ENCODE results near the gene METTL17. TPM values are rescaled to one million over a fixed set of nuclear protein-coding genes. Genes with fewer than 3 reads are reported as not detected.

The METTL17 gene
- total RNA-seq, 4 donors from 2014 or later = 39.8 to 57.4 (median 41.7) TPM

DNA sequence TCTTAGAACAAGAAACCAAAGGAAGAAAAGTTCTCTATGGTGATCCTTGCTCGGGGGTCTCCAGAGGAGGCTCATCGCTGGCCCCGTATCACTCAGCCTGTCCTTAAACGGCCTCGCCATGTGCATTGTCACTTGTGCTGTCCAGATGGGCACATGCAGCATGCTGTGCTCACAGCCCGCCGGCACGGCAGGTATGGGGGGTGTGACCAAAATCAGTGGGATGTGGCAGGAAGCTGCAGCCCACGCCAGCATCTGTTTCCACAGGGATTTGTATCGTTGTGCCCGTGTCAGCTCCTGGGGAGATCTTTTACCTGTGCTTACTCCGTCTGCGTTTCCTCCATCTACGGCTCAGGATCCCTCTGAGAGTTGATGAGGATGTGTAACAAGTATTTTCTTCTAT, 6.7 kb downstream of the METTL17 start:
- no peak for DNase-seq (ENCODE audit: extremely low spot score)
- Histone ChIP-seq H3K27ac (replicated peaks in 1 of 4) (no peak overlapping the region), H3K36me3 (peaks cover 54 to 62% (median 57%) of the 10 kb centered on the region in 4 donors), H3K27me3 (no peaks in the 10 kb centered on the region), H3K9me3 (no peaks in the 10 kb centered on the region), H3K4me1 (peaks cover 5 to 10% (median 8%) of the 10 kb centered on the region in 4 donors), H3K4me3 (no peak overlapping the region)
- 87% methylated on average over 13 of the region's 14 CpGs for WGBS
- TF ChIP-seq, protein P1, sequence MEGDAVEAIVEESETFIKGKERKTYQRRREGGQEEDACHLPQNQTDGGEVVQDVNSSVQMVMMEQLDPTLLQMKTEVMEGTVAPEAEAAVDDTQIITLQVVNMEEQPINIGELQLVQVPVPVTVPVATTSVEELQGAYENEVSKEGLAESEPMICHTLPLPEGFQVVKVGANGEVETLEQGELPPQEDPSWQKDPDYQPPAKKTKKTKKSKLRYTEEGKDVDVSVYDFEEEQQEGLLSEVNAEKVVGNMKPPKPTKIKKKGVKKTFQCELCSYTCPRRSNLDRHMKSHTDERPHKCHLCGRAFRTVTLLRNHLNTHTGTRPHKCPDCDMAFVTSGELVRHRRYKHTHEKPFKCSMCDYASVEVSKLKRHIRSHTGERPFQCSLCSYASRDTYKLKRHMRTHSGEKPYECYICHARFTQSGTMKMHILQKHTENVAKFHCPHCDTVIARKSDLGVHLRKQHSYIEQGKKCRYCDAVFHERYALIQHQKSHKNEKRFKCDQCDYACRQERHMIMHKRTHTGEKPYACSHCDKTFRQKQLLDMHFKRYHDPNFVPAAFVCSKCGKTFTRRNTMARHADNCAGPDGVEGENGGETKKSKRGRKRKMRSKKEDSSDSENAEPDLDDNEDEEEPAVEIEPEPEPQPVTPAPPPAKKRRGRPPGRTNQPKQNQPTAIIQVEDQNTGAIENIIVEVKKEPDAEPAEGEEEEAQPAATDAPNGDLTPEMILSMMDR (IDR thresholded peaks at IDR 0.05) = no peak
- TF ChIP-seq POLR2AphosphoS5 (IDR thresholded peaks at IDR 0.05) = no peak
- no peak for TF ChIP-seq POLR2A (IDR thresholded peaks at IDR 0.05; ENCODE audit: low read depth)
- TF ChIP-seq EP300 (IDR thresholded peaks at IDR 0.05) = no peak
- intact Hi-C loops (cut with DNase I) = no loop called here

DNA sequence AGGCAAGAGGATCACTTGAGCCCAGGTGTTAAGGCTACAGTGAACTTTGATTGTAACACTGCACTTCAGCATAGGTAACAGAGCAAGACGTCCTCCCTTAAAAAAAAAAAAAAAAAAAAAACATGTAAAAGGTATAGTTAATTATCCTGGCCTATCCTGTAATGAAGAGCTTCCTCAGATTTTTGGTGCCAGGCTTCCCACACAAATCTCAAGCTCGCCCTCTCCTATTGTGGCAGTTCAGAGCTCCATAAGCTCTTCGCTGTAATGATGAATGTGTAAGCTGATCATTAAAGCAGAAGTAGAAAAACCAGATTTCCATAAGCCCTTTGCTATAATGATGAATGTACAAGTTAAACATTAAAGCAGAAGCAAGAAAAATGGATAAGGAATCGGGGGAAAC, 7.3 kb downstream of the METTL17 start:
- H3K27ac ChIP-seq (replicated peaks in 1 of 4) = no peak overlapping the region
- no peak overlapping the region for H3K4me3 ChIP-seq
- peaks cover 0 to 4% (median 2%) of the 10 kb centered on the region in 4 donors for H3K4me1 ChIP-seq
- TF ChIP-seq POLR2AphosphoS5 (IDR thresholded peaks at IDR 0.05) (no peak), POLR2A (IDR thresholded peaks at IDR 0.05; ENCODE audit: low read depth) (no peak), EP300 (IDR thresholded peaks at IDR 0.05) (no peak)
- TF ChIP-seq, protein P1 (IDR thresholded peaks at IDR 0.05) = no peak
- WGBS = 64% methylated on average over 4 of the region's 4 CpGs
- peaks cover 51 to 56% (median 54%) of the 10 kb centered on the region in 4 donors for H3K36me3 ChIP-seq
- no peak for DNase-seq (ENCODE audit: extremely low spot score)
- H3K27me3 ChIP-seq = no peaks in the 10 kb centered on the region
- no peaks in the 10 kb centered on the region for H3K9me3 ChIP-seq
- intact Hi-C loops (cut with DNase I) = no loop called here

GRCh38 chr14:20997564-20997963, 7.8 kb downstream of the METTL17 start:
- H3K4me1 ChIP-seq = no peaks in the 10 kb centered on the region
- WGBS = 78% methylated on average over 6 of the region's 6 CpGs
- no peak for TF ChIP-seq EP300 (IDR thresholded peaks at IDR 0.05)
- TF ChIP-seq, protein P1 (IDR thresholded peaks at IDR 0.05) = no peak
- no peak for TF ChIP-seq POLR2AphosphoS5 (IDR thresholded peaks at IDR 0.05)
- TF ChIP-seq POLR2A (IDR thresholded peaks at IDR 0.05; ENCODE audit: low read depth) = no peak
- H3K4me3 ChIP-seq = no peak overlapping the region
- no peak overlapping the region for H3K27ac ChIP-seq (replicated peaks in 1 of 4)
- no peak for DNase-seq (ENCODE audit: extremely low spot score)
- no peaks in the 10 kb centered on the region for H3K9me3 ChIP-seq
- no peaks in the 10 kb centered on the region for H3K27me3 ChIP-seq
- peaks cover 47 to 52% (median 50%) of the 10 kb centered on the region in 4 donors for H3K36me3 ChIP-seq
- intact Hi-C loops (cut with DNase I) = no loop called here

DNA sequence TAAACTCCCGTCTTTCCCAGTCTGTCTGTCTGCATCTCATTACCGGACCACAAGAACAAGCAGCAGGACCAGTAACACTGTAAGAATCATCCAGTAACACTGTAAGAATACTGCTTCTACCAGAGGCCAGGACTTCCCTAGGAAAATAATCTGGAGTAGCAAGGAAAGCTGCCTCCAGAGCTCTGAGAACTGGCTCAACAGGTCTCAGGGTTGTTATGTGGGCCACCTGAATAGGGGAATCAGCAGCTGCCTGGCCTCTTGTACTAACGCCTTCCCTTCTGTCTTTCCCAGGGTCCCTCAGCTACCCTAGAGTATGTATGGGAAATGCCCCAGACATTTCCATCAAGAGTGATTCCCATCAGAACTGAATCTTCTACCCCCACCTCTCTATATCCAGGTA, 8.4 kb downstream of the METTL17 start:
- Histone ChIP-seq H3K27me3 (no peaks in the 10 kb centered on the region), H3K36me3 (peaks cover 41 to 46% (median 44%) of the 10 kb centered on the region in 4 donors)
- intact Hi-C loops (cut with DNase I) = no loop called here

More for the DNA sequence above, 8.4 kb downstream of the METTL17 start:
- no peak for DNase-seq (ENCODE audit: extremely low spot score)
- H3K27ac ChIP-seq (replicated peaks in 1 of 4) = no peak overlapping the region
- TF ChIP-seq, protein P1 (IDR thresholded peaks at IDR 0.05) = no peak
- TF ChIP-seq EP300 (IDR thresholded peaks at IDR 0.05) = no peak
- no peak for TF ChIP-seq POLR2A (IDR thresholded peaks at IDR 0.05; ENCODE audit: low read depth)
- no peak for TF ChIP-seq POLR2AphosphoS5 (IDR thresholded peaks at IDR 0.05)
- H3K4me1 ChIP-seq = no peaks in the 10 kb centered on the region
- no peak overlapping the region for H3K4me3 ChIP-seq
- WGBS = 84% methylated on average over 3 of the region's 3 CpGs
- no peaks in the 10 kb centered on the region for H3K9me3 ChIP-seq
